Body of pancreas (tissue), 4 donors: ENCODE results near the gene BTG2. TPM values are rescaled to one million over a fixed set of nuclear protein-coding genes. Genes with fewer than 3 reads are reported as not detected.

Experiments
- ATAC-seq: fragments of 150-250 bp; one replicate; pipeline ENCODE4 v1.9.1; 2016
- DNase-seq, 4 donors: peaks; one replicate each; pipeline ENCODE4 v3.0.0-alpha.2; 2019
- H3K27ac ChIP-seq, 4 donors: fragments of 200-600 bp; sonication (generic); 1 replicate in 3 of 4; 2 replicates in 1 of 4; pipeline versions ENCODE4 v1.5.1 to v1.6.1; 2016 to 2019; ENCODE audit warnings: mild to moderate bottlenecking in 1 of 4, mixed read lengths in 1 of 4, moderate library complexity in 1 of 4
- H3K27me3 ChIP-seq, 2 donors: fragments of 200-600 bp; sonication (generic); one replicate each; pipeline ENCODE4 v1.6.0; 2016; ENCODE audit warnings: mild to moderate bottlenecking in 1 of 2
- H3K36me3 ChIP-seq, 2 donors: fragments of 200-600 bp; sonication (generic); replicated peaks in 1 of 2; 2 replicates each; pipeline ENCODE4 v1.5.1; 2016; ENCODE audit warnings: low read depth in 2 of 2; ENCODE audit not compliant: insufficient read depth in 1 of 2
- H3K4me1 ChIP-seq: fragments of 200-600 bp; sonication (generic); one replicate; pipeline ENCODE4 v1.6.0; 2016
- H3K4me3 ChIP-seq, 2 donors: fragments of 200-600 bp; sonication (generic); 1 replicate in 1 of 2; 2 replicates in 1 of 2; pipeline ENCODE4 v1.5.1; 2016 to 2019
- H3K9me3 ChIP-seq, 3 donors: fragments of 200-600 bp; sonication (generic); 1 replicate in 2 of 3; 2 replicates in 1 of 3; pipeline ENCODE4 v1.5.1; 2016
- POLR2A ChIP-seq, 3 donors: fragments of 450-650 bp; IDR thresholded peaks; one replicate each; pipeline ENCODE4 v1.6.1; 2016; ENCODE audit warnings: antibody characterized with exemption in 3 of 3, mild to moderate bottlenecking in 2 of 3
- WGBS, 2 donors: methylation state at CpG; one replicate each; pipeline ENCODE4 v1.1.5; 2017; 5-methylcytosine and 5-hydroxymethylcytosine counted together
- intact Hi-C: fragments of 100-400 bp; cut with DNase I; formaldehyde crosslinking; loops from one replicate; pipeline ENCODE4 v1.15.1; 2023
- total RNA-seq, 2 donors: library from RNA; depleted of rRNA; stranded (reverse); fragments of >200 nt; gene quantifications; one replicate each; pipeline ENCODE4 v1.1.0, GENCODE V29; 2016
- TF ChIP-seq, protein P1 (sequence below), 7 experiments: fragments of 450-650 bp in 4 of 7; fragments of 200-600 bp in 3 of 7; sonication (generic) in 3 of 7; IDR thresholded peaks; one replicate each; pipeline ENCODE4 v1.5.1; 2016 to 2019; ENCODE audit warnings: antibody characterized with exemption in 7 of 7

BTG2 gene
- total RNA-seq, 2 donors from 2014 or later = 122 to 160 TPM

DNA sequence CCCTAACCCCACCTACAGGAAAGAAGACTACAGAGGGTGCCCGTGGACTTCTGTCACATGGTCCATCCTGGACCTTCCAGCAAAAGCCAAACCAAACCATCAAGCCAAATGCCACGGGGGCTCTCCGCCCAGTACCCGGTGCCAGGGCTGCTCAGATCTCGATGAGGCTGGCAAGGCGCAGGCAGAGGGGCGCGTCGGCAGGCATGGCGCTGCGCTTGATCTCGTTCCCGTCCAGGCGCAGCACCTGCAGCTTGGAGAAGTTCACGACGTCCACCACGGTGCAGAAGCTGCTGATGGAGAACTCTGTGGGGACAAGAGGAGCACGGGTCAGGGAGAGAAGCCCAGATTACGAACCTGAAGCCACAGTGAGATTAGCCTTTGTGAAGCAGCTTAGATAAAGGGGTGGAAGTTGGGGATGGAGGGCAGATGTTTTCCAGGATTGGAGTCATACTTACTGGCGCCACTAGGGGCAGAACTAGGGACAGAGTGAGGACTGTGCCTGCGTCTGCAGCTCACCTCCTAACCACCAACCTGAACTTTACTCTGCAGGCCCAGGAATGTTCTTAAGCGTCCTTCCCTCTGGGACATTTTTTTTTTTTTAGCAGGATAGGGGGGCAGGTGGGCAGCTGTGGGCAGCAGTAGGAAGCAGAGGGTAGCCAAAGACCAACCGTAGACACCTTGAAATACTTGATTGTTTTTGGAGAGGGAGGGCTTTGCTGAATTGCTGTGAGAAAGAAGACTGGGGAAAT lies 37.0 kb downstream of the BTG2 start:
- DNase-seq = peak; percentile 61 to 74 (median 70)

DNA sequence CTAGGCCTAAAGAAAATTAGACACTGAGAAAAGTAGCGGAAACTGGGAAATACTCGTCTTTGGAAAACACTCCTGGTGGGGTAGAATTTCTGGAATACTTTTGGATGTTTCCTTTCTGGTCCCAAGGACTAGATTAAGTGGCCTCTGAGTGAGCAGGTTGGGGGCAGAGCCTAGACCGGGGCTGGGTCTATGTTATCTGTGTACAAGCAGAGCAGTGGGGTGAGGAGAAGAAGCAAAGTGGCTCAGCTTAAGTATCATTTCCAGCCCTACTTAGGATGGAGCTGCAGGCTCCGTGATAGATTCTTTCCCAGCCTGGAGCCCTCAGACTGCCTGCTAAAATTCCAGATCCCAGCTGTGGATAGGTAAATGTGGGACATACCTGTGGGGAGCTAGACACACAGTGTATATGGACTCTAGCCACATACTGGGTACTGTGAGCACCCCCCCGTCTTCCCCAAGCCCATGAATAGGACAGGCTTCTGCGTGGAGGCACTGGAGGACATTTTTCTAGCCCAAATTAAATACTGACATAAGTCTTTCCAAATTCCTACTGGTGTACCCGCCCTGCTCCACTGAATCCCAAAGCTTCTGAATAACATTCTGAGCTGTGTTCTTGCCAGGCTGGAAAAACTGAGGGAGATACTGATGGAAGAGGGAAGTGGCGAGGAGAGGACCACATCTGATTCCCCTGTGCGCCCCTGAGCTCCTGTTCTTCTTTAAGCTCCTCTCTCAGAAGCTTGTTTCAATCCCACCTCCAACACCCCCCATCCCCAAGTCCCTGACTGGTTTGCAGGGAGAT lies 38.8 kb downstream of the BTG2 start:
- DNase-seq (no peak), ATAC-seq (no peak)
- Histone ChIP-seq H3K36me3 (no peaks in the 10 kb centered on the region), H3K27me3 (no peaks in the 10 kb centered on the region), H3K9me3 (no peaks in the 10 kb centered on the region), H3K4me1 (peaks cover 9% of the 10 kb centered on the region), H3K27ac (no peak overlapping the region), H3K4me3 (no peak overlapping the region)
- WGBS, 2 donors = 79 to 82% methylated on average over 9 of the region's 9 CpGs
- no peak for TF ChIP-seq POLR2A (IDR thresholded peaks at IDR 0.05)
- TF ChIP-seq, protein P1, sequence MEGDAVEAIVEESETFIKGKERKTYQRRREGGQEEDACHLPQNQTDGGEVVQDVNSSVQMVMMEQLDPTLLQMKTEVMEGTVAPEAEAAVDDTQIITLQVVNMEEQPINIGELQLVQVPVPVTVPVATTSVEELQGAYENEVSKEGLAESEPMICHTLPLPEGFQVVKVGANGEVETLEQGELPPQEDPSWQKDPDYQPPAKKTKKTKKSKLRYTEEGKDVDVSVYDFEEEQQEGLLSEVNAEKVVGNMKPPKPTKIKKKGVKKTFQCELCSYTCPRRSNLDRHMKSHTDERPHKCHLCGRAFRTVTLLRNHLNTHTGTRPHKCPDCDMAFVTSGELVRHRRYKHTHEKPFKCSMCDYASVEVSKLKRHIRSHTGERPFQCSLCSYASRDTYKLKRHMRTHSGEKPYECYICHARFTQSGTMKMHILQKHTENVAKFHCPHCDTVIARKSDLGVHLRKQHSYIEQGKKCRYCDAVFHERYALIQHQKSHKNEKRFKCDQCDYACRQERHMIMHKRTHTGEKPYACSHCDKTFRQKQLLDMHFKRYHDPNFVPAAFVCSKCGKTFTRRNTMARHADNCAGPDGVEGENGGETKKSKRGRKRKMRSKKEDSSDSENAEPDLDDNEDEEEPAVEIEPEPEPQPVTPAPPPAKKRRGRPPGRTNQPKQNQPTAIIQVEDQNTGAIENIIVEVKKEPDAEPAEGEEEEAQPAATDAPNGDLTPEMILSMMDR (IDR thresholded peaks at IDR 0.05) = no peak
- intact Hi-C loops = loop anchor here (5.0 kb wide), 1 partner anchor 98 kb away; no protein-coding TSS in a partner anchor

More for the DNA sequence above, 37.0 kb downstream of the BTG2 start:
- peak; percentile 69 for ATAC-seq
- peaks cover 9% of the 10 kb centered on the region for H3K4me1 ChIP-seq
- no peak overlapping the region for H3K4me3 ChIP-seq
- no peaks in the 10 kb centered on the region for H3K9me3 ChIP-seq
- TF ChIP-seq, protein P1 (IDR thresholded peaks at IDR 0.05) = peak; percentile 64 to 80 (median 73)
- TF ChIP-seq POLR2A (IDR thresholded peaks at IDR 0.05) = no peak
- H3K36me3 ChIP-seq = no peaks in the 10 kb centered on the region
- 57 to 58% methylated on average over 20 to 23 of the region's 23 CpGs for WGBS, 2 donors
- intact Hi-C loops = loop anchor here (5.0 kb wide), 1 partner anchor 100 kb away; no protein-coding TSS in a partner anchor
- no peak overlapping the region for H3K27ac ChIP-seq
- no peaks in the 10 kb centered on the region for H3K27me3 ChIP-seq

DNA sequence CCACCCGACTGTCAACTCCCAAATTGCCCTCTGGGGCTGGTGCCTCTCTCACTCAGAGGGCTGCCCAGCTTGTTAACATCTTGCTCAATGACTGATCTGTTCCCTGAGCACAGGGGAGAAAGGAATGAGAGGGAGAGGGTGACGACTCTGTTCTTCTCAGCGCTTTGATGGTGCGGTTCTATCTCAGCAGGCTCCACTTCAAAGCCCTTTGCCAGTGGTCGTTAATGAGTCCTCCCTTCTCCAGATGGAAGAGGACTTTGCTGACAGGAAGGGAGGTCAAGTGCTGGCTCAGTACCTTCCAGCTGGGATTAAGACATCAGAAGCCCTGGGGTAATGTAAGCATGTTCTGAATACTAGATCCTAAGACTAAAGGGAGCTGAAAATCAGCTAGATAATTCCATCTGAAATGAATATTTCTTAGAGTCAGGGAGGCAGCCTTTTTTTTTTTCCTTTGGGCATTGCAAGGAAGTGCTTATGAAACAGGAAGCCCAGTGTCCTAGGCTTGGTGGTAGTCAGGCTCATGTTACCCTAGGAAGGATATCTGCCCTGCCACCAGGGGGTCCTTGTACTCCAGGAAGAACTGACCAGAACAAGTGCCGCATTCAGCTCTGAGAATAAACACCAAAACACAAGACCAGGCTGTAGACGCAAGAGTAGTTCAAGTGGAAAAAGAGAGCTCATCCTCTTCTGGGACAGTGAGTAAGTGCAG lies 40.9 kb downstream of the BTG2 start:
- intact Hi-C loops = loop anchor here (5.0 kb wide), 1 partner anchor 136 kb away; no protein-coding TSS in a partner anchor
- WGBS, 2 donors = 73 to 83% methylated on average over 6 to 7 of the region's 7 CpGs
- no peaks in the 10 kb centered on the region for H3K27me3 ChIP-seq
- peaks cover 16% of the 10 kb centered on the region for H3K4me1 ChIP-seq
- no peak for ATAC-seq
- no peak for TF ChIP-seq POLR2A (IDR thresholded peaks at IDR 0.05)
- TF ChIP-seq, protein P1 (IDR thresholded peaks at IDR 0.05) = no peak
- no peaks in the 10 kb centered on the region for H3K9me3 ChIP-seq
- no peak for DNase-seq
- H3K27ac ChIP-seq = no peak overlapping the region
- no peaks in the 10 kb centered on the region for H3K36me3 ChIP-seq
- H3K4me3 ChIP-seq = no peak overlapping the region

DNA sequence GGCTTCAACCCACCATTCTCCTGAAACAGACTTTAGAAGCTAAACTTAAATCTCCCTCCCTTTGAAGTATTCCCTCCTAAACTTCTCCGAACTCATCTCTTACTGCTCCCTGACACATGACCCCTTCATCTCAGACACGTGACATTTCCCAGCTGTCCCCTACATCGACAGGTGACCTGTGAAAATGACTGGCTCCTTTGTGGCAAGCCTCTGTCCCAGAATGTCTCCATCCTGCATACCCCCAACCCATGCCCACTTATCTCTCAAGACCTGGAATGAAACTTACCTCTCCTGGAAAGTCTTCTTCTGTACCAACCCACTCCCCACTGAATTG lies 41.4 kb downstream of the BTG2 start:
- no peaks in the 10 kb centered on the region for H3K36me3 ChIP-seq
- TF ChIP-seq POLR2A (IDR thresholded peaks at IDR 0.05) = no peak
- TF ChIP-seq, protein P1 (IDR thresholded peaks at IDR 0.05) = no peak
- H3K27me3 ChIP-seq = no peaks in the 10 kb centered on the region
- WGBS, 2 donors = 85 to 86% methylated on average over 3 of the region's 3 CpGs
- no peaks in the 10 kb centered on the region for H3K9me3 ChIP-seq
- no peak for ATAC-seq
- H3K4me1 ChIP-seq = peaks cover 20% of the 10 kb centered on the region
- no peak overlapping the region for H3K27ac ChIP-seq
- DNase-seq = no peak
- H3K4me3 ChIP-seq = no peak overlapping the region
- intact Hi-C loops = loop anchor here (5.0 kb wide), 1 partner anchor 136 kb away; no protein-coding TSS in a partner anchor
